Stimulated activated naive CD8-positive, alpha-beta T cell treated with anti-CD3 and anti-CD28 coated beads, Interleukin-15, Interleukin-2, amounts not matched to agents 100 U/mL and 50 U/mL, for 24 hours (primary cell): ENCODE measurements around the gene C10orf90.
"Not testable (repeated sequence)": the region's sequence is repeated elsewhere in the genome, so short reads cannot be mapped to it uniquely, and the experiment has no call there.

ENCODE experiments used
- ATAC-seq: fragments of 150-1000 bp; cut with Tn5 transposase; one replicate; pipeline ENCODE4 v1.10.0; 2021
- DNase-seq: peaks from one replicate; pipeline ENCODE4 v3.0.0; 2021

Gene C10orf90

GRCh38 chr10:126583552-126584200, 86.8 kb downstream of the C10orf90 start:
- DNase-seq = no peak
- no peak for ATAC-seq

GRCh38 chr10:126581648-126582046, 88.8 kb downstream of the C10orf90 start:
- ATAC-seq = no peak
- DNase-seq = no peak

GRCh38 chr10:126580873-126581647, 89.4 kb downstream of the C10orf90 start:
- DNase-seq (no peak), ATAC-seq (no peak)

DNA sequence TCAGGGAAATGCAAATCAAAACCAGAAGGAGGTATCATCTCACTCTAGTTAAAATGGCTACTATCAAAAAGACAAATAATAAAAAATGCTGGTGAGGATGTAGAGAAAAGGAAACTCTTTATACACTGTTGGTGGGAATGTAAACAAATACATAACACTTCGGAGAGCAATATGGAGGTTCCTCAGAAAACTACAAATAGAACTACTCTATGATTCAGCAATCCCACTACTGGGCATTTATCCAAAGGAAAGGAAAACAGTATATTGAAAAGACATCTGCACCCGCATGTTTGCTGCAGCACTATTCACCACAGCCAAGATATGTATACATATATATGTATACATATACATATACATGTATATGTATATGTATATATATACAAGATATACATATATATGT, 94.2 kb downstream of the C10orf90 start:
- DNase-seq = no peak
- no peak for ATAC-seq

DNA sequence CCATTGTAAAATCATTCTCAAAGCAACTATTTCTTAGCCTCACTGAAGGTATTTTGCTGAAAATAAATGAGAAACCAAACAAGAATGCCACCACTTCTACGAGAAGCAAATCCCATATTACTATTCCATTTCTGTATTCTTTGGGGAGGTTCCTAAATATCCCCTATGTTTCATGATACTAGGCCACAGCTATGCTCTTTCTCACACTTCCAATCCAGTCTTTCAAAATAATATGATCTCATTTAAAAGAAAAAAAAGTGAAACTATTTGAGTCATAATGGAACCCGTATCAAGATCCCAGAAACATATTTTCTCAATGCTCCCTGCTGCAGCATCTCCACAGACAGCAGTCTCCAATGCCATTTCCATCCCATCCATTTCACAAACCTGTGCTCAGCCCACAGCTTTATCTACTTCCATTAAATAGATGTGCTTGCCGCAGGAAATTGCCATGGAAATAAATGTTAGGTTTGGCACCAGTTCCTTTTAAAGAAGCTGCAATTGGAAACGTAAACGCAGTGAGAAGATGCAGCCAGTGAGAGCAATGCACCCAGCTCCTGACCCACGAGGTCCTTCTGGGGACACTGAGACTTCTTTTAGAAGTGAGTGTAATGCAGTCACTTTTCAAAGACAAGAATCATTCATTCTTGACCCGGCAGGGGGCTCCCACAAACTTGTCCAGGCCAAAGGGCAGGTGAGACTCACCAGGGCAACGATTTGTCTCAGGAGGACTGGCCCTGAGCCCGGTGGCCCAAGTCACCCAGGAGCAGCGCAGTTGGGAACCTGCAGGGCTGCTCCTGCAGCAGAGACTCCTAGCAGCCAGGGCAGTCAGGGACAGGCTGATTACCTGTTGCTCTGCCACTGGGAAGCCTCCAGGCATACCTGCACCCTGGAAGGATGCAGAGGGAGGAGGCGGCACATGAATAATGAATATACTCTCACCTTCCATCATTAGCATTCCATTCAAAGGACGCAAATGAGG, 99.6 kb downstream of the C10orf90 start:
- no peak for DNase-seq
- no peak for ATAC-seq

DNA sequence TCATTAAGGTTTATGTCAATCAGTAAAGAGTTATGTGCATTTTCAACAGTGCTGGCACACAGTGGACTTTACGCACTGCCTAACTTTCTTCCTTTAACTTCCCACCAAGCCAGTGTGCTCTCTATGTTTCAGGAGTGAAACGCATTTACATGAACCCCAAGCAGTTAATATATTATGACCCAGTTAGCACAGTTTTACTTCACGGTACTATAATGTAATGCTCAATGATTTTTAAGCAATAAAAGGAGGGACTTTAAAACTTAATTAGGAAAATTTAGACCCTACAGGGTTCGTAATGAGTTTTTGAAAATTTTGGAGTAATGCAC, 100.3 kb downstream of the C10orf90 start:
- DNase-seq = no peak
- ATAC-seq = no peak

- DNase-seq = no peak
- ATAC-seq = no peak
These were observed 100.8 kb downstream of the C10orf90 start for GRCh38 chr10:126569513-126570244.

DNA sequence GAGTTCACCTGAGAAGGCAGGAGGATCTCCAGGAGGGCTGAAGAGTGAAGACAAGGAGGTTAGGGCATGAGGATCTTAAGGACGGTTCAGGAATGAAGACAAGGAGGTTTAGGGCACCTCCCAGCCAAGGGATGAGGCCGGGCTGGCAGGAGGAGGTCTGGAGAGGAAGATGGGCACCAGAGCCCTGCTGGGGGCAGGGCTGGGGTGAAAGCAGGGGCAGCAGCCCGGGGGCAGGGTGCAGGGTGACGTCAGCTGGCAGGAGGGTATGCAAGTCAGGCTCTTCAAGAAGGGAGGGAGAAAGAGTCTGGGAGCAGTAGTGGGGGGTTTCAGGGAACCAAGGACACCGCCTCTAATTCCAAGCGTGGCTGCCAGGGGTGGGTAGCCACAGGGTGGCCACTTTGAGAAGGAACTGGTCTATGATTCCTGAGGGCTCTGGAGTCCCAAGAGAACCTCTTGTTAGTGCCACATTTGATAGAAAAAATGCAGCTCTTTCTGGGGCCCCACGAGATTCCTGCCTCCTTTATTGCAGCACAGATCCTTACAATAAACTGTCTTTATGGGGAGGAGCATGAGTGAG, 101.6 kb downstream of the C10orf90 start:
- ATAC-seq = no peak

DNA sequence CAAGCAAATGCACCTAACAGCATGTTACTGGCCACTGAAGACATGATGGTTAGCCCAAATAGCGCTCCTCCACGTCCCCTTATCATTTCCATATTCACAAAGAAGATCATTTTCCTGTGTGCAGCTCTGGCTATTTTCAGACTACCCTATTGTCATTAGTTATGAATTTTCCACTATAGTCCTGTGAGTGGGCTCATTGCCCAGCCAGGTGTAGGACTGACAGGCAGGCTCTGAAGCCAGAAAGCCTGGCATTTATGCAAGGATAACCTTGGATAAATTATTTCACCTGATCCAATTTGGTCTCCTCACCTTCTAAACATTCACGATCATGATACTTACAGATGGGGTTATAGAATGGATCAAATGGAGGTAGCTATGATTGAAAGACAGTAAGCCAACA, 104.6 kb downstream of the C10orf90 start:
- ATAC-seq = no peak
- no peak for DNase-seq

More for the DNA sequence above, 101.6 kb downstream of the C10orf90 start:
- no peak for DNase-seq

- DNase-seq = no peak
These were observed 105.1 kb downstream of the C10orf90 start for GRCh38 chr10:126565441-126565840.

GRCh38 chr10:126564326-126564888, 106.1 kb downstream of the C10orf90 start:
- ATAC-seq (no peak), DNase-seq (no peak)

More at GRCh38 chr10:126565441-126565840, 105.1 kb downstream of the C10orf90 start:
- no peak for ATAC-seq

DNA sequence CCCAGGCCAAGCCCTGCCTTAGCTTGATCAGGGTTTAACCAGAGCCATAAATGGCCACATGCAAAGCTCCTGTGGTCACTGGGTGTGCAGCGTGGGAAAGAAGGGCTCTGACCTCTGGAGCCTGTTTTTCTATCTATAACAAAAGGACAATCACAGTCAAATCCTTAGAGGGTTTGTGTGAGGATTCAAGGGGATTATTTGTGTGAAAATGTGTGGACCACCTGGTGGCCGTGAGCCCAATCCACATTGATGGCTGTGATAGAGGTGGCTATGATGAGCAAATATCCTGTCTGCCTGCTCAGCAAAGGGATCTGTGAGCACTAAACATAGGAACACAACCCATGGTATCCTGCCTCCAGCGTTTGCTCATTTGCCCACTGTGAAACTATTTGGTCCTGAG, 107.1 kb downstream of the C10orf90 start:
- no peak for DNase-seq
- no peak for ATAC-seq

DNA sequence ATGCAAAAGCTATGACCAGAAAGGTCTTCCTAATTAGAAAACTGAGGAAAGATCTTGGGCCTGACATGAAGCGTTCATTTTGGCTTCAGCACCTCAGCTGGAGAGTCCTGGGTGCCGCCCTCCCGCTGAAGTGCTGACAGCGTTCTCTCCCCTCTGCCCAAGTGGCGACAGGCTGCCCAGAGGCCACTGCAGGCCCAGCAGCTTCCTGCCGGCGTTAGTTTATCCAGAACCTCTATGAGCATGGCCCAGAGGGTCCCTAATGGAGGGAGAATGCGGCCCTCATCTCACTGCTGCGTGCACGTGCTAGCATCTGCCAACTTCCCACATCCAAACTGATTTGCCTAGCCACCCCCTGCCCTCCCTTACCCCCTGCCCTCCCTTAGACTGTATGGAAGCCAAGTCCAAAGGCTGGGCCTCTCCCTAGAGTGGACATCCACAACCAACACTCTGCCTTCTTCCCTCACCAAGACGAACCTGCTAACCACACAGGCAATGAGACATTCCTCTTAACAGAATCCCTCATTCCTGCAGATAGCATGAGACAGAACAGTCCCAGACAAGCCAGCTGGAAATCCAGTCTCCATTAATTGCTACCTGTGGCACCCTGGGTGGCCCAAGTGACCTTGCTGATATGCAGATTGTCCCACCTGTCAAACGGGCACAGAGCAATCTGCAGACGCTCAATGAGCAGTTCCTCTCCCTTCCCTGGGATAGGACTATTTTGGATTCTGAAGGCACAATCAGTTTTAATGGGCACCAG, 108.4 kb downstream of the C10orf90 start:
- ATAC-seq (no peak), DNase-seq (no peak)

- DNase-seq (no peak), ATAC-seq (no peak)
These were observed 109.1 kb downstream of the C10orf90 start for GRCh38 chr10:126561294-126561920.

DNA sequence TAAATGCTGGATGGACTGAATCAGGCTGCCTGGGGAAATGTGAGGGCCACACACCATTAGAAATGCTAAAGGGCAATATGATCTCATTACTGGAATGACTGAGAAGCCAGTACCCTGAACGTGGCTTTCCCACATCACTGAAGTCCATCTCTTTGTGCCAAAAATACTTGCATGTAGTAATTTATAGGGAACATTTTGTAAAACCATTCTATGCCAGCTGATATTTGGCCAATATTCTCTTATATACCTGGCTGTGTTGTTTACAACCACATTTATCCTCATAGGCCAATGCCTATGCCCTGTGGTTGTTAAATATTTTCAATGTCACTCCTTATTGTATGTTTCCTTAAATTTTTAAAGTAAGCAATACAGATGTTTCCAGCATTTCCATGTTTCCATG, 111.6 kb downstream of the C10orf90 start:
- ATAC-seq (no peak), DNase-seq (no peak)

DNA sequence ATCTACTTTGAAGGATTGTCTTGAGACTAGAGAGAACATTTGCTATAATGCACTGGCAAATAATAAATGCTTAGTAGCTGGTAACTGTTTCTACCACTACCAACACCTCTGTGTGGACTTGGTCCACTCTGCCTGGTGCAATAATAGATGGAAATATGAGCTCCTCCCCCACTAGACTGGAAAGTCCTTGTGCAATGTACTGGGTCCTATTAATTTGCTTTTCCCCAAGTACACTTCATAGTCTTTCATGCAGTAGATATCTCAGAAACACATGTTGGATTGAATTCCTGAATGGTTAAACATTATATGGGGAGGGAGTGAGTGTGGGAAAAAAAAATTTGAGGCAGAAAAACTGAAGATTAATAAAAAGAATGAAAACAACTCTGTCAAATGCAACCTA, 119.3 kb downstream of the C10orf90 start:
- no peak for ATAC-seq
- no peak for DNase-seq

DNA sequence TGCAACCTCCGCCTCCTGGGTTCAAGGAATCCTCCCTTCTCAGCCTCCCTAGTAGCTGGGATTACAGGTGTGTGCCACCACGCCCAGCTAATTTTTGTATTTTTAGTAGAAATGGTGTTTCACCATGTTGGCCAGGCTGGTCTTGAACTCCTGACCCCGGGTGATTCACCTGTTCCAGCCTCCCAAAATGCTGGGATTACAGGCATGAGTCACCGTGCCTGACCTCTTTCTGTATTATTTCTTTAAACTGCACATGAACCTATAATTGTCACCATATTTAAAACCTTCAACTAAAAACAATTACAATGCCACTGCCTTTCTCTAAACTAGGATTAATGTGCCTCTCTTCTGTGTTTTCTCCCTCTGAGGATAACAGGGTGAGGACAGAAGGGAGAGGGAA, 119.9 kb downstream of the C10orf90 start:
- ATAC-seq, DNase-seq: not testable (repeated sequence)

DNA sequence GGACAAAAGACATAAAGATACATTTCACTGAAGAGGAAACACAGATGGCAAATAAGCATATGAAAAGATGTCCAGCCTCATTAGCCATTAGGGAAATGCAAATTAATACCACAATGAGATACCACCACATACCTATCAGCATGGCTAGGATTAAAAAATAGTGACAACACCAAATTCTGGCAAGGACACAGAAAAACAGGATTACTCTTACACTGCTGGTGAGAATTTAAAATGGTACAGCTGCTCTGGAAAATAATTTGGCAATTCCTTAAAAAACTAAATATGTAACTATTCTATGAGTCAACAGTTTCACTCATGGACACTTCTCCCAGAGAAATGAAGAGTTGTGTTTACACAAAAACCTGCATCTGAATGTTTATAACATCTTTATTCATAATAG, 121.1 kb downstream of the C10orf90 start:
- ATAC-seq = no peak
- DNase-seq = no peak

- DNase-seq = no peak
- ATAC-seq = no peak
These were observed 125.9 kb downstream of the C10orf90 start for GRCh38 chr10:126544565-126544964.
